Panc1 (cell line): ENCODE measurements around the gene DUSP10. TPM values are rescaled to one million over a fixed set of nuclear protein-coding genes. Genes with fewer than 3 reads are reported as not detected.

Experiments
- ATAC-seq: fragments of 200-7000 bp; cut with Tn5 transposase; 2 replicates; pipeline ENCODE4 v1.9.1; 2020; ENCODE audit warnings: mild to moderate bottlenecking, moderate library complexity
- BruUV-seq: library from RNA; stranded (reverse); fragments of 400-500 nt; replicated peaks from 2 replicates; lab custom pipeline; 2021; lab: Mats Ljungman, UMichigan
- CTCF ChIA-PET: fragments of 300-600 bp; sonication (Branson Sonifier 250); formaldehyde crosslinking; loops from one replicate; lab custom pipeline; 2022; ENCODE audit warnings: antibody characterized with exemption; lab: Charles Lee
- POLR2A ChIA-PET: fragments of 300-600 bp; sonication (Branson Sonifier 250); formaldehyde crosslinking; loops from one replicate; lab custom pipeline; 2022; ENCODE audit warnings: antibody characterized with exemption; lab: Charles Lee
- DNase-seq: peaks from one replicate; pipeline ENCODE4 v3.0.0-alpha.2; 2010; ENCODE audit warnings: low read depth, low spot score
- H3K27ac ChIP-seq: 2 replicates; pipeline ENCODE4 v1.5.1; 2011; ENCODE audit warnings: mild to moderate bottlenecking, low read length, inconsistent platforms
- H3K27me3 ChIP-seq: fragments of 200-500 bp; sonication (Bioruptor generic); 2 replicates; pipeline ENCODE4 v1.6.0; 2014; ENCODE audit warnings: low read length, inconsistent platforms; ENCODE audit not compliant: control insufficient read depth, insufficient read depth
- H3K36me3 ChIP-seq: fragments of 200-500 bp; sonication (Bioruptor generic); 2 replicates; pipeline ENCODE4 v1.5.1; 2014; ENCODE audit warnings: inconsistent platforms, mild to moderate bottlenecking, low read length, moderate library complexity; ENCODE audit not compliant: control insufficient read depth, insufficient read depth
- H3K4me1 ChIP-seq: 2 replicates; pipeline ENCODE4 v1.5.1; 2011; ENCODE audit warnings: inconsistent platforms, mild to moderate bottlenecking, low read length, moderate library complexity; ENCODE audit not compliant: control insufficient read depth, insufficient read depth
- H3K4me3 ChIP-seq, 2 experiments: 2 replicates each; pipeline ENCODE4 v1.5.1; 2011 to 2012; ENCODE audit warnings: low read depth in 2 of 2, low read length in 2 of 2, mild to moderate bottlenecking in 2 of 2, inconsistent platforms in 1 of 2, moderate library complexity in 1 of 2
- H3K9me3 ChIP-seq: fragments of 200-500 bp; sonication (Bioruptor generic); 2 replicates; pipeline ENCODE4 v1.5.1; 2014; ENCODE audit warnings: low read depth, mild to moderate bottlenecking, inconsistent platforms, low read length, moderate library complexity; ENCODE audit not compliant: control insufficient read depth, insufficient read depth
- CTCF ChIP-seq: fragments of 450-650 bp; IDR thresholded peaks from 2 replicates; pipeline ENCODE4 v1.5.1; 2017; ENCODE audit warnings: mild to moderate bottlenecking
- POLR2AphosphoS5 ChIP-seq: IDR thresholded peaks from 2 replicates; pipeline ENCODE4 v1.6.1; 2012; ENCODE audit warnings: mild to moderate bottlenecking, low read depth, low read length, moderate library complexity
- REST ChIP-seq, 2 experiments: IDR thresholded peaks; 2 replicates each; pipeline ENCODE4 v1.6.1; 2011 to 2012; ENCODE audit warnings: low read depth in 2 of 2, control low read depth in 1 of 2, low read length in 1 of 2, mild to moderate bottlenecking in 1 of 2, moderate library complexity in 1 of 2; ENCODE audit not compliant: insufficient read depth in 1 of 2
- SIN3A ChIP-seq: IDR thresholded peaks from 2 replicates; pipeline ENCODE4 v1.6.1; 2012; ENCODE audit warnings: low read depth, mild to moderate bottlenecking, low read length, moderate library complexity, borderline replicate concordance; ENCODE audit not compliant: insufficient read depth
- TCF7L2 ChIP-seq: IDR thresholded peaks from 2 replicates; pipeline ENCODE4 v1.6.1; 2011; ENCODE audit warnings: mild to moderate bottlenecking, low read depth, low read length, inconsistent platforms
- in situ Hi-C: cut with HindIII; loops from 2 replicates; pipeline ENCODE4 v1.10.0; 2016; ENCODE audit warnings: low sequenced_read_pairs, low pct_unique_long_range_greater_than_20kb
- intact Hi-C: fragments of 100-400 bp; cut with micrococcal nuclease; formaldehyde crosslinking; loops from one replicate; pipeline ENCODE4 v1.10.0; 2022; ENCODE audit not compliant: unreplicated experiment
- total RNA-seq: library from RNA; stranded (reverse); gene quantifications from one replicate; pipeline ENCODE4 v1.2.1, GENCODE V29; 2021; ENCODE audit not compliant: unreplicated experiment

DUSP10 gene
- total RNA-seq, 1 experiment from 2014 or later, result 1.4 TPM

GRCh38 chr1:221698579-221699349 lies 43.1 kb downstream of the DUSP10 start:
- no peak for DNase-seq
- H3K4me3 ChIP-seq, result no peak overlapping the region
- H3K27ac ChIP-seq, result no peak overlapping the region
- no peaks in the 10 kb centered on the region for H3K9me3 ChIP-seq
- no TSS peak for BruUV-seq
- in situ Hi-C loops, result no loop called here
- intact Hi-C loops, result no loop called here
- no peak for ATAC-seq
- TF ChIP-seq TCF7L2 (no peak), CTCF (no peak), SIN3A (no peak), POLR2AphosphoS5 (no peak)
- H3K36me3 ChIP-seq, result no peaks in the 10 kb centered on the region
- ChIA-PET CTCF (no interaction called here), POLR2A (no interaction called here)
- H3K4me1 ChIP-seq, result no peaks in the 10 kb centered on the region
- no peaks in the 10 kb centered on the region for H3K27me3 ChIP-seq

- H3K36me3 ChIP-seq, result no peaks in the 10 kb centered on the region
- BruUV-seq, result no TSS peak
- TF ChIP-seq TCF7L2 (no peak), CTCF (no peak), POLR2AphosphoS5 (no peak), REST (IDR thresholded peaks at IDR 0.05; ENCODE audit: insufficient read depth in 1 of 2, low read depth in 2 of 2, low read length in 1 of 2) (no peak), SIN3A (no peak)
- H3K4me1 ChIP-seq, result no peaks in the 10 kb centered on the region
- DNase-seq (no peak), ATAC-seq (no peak)
- H3K27me3 ChIP-seq, result no peaks in the 10 kb centered on the region
- in situ Hi-C loops (no loop called here), intact Hi-C loops (no loop called here)
- ChIA-PET CTCF (no interaction called here), POLR2A (no interaction called here)
- H3K27ac ChIP-seq, result no peak overlapping the region
- H3K4me3 ChIP-seq, result no peak overlapping the region
- no peaks in the 10 kb centered on the region for H3K9me3 ChIP-seq
Observed at GRCh38 chr1:221697923-221698425, 43.9 kb downstream of the DUSP10 start.
